ENCODE data around the gene RANGAP1.

- TF ChIP-seq CHD1 (IDR thresholded peaks at IDR 0.05; ENCODE audit: low read depth, low read length), result no peak
- no peak for TF ChIP-seq POLR2AphosphoS5 (IDR thresholded peaks at IDR 0.05; ENCODE audit: low read depth, low read length)
- TF ChIP-seq RAD21 (IDR thresholded peaks at IDR 0.05 in 1 of 2, conservative IDR thresholded peaks at IDR 0.05 in 1 of 2; ENCODE audit: low read depth in 2 of 2, low read length in 2 of 2), result no peak
- no peak for TF ChIP-seq RFX5 (IDR thresholded peaks at IDR 0.05; ENCODE audit: borderline replicate concordance, low read depth, low read length)
- no peak for TF ChIP-seq SP1 (IDR thresholded peaks at IDR 0.05; ENCODE audit: low read depth, low read length)
Observed at GRCh38 chr22:41315586-41315985, 29.6 kb upstream of the RANGAP1 start.
